ENCODE measurements around the gene HDAC1.

GRCh38 chr1:32361308-32361673, 69.4 kb downstream of the HDAC1 start:
- TF ChIP-seq POLR2A (IDR thresholded peaks at IDR 0.05; ENCODE audit: low read length) = no peak
- TF ChIP-seq GATA1 (IDR thresholded peaks at IDR 0.05; ENCODE audit: low read depth, low read length) = no peak

Measured in erythroblast (primary cell).